Heart left ventricle (tissue), 16 donors: ENCODE measurements around the gene TXNDC17. TPM values are rescaled to one million over a fixed set of nuclear protein-coding genes. Genes with fewer than 3 reads are reported as not detected.

Experiments
- ATAC-seq, 4 donors: fragments of 200-7000 bp; cut with Tn5 transposase; one replicate each; pipeline ENCODE4 v1.9.1; 2020 to 2022; ENCODE audit warnings: moderate library complexity in 4 of 4, mild to moderate bottlenecking in 3 of 4, moderate number of reproducible peaks in 1 of 4
- DNase-seq, 5 donors: peaks; one replicate each; pipeline ENCODE4 v3.0.0-alpha.2; 2020
- H3K27ac ChIP-seq, 12 donors: fragments of 200-600 bp; sonication (generic) in 4 of 12; one replicate each; pipeline versions ENCODE4 v1.5.0 to v1.8.0; 2016 to 2022; ENCODE audit warnings: mild to moderate bottlenecking in 2 of 12
- H3K27me3 ChIP-seq, 9 donors: fragments of 200-600 bp; sonication (generic) in 2 of 9; one replicate each; pipeline versions ENCODE4 v1.5.1 to v1.8.0; 2016 to 2022; ENCODE audit warnings: mild to moderate bottlenecking in 3 of 9
- H3K36me3 ChIP-seq, 9 donors: fragments of 200-600 bp; sonication (generic) in 2 of 9; one replicate each; pipeline versions ENCODE4 v1.5.0 to v1.8.0; 2018 to 2022; ENCODE audit warnings: mild to moderate bottlenecking in 2 of 9
- H3K4me1 ChIP-seq, 12 donors: fragments of 200-600 bp; sonication (generic) in 4 of 12; one replicate each; pipeline versions ENCODE4 v1.5.0 to v1.8.0; 2016 to 2022; ENCODE audit warnings: mild to moderate bottlenecking in 3 of 12
- H3K4me3 ChIP-seq, 12 donors: fragments of 200-600 bp; sonication (generic) in 4 of 12; one replicate each; pipeline versions ENCODE4 v1.5.0 to v1.8.0; 2017 to 2022; ENCODE audit warnings: mild to moderate bottlenecking in 9 of 12, moderate library complexity in 4 of 12
- H3K9me3 ChIP-seq, 12 donors: fragments of 200-600 bp; sonication (generic) in 4 of 12; one replicate each; pipeline versions ENCODE4 v1.5.0 to v1.8.0; 2016 to 2022; ENCODE audit warnings: mild to moderate bottlenecking in 1 of 12
- POLR2A ChIP-seq, 2 donors: fragments of 450-650 bp; IDR thresholded peaks; one replicate each; pipeline ENCODE4 v1.6.1; 2017; ENCODE audit warnings: antibody characterized with exemption in 2 of 2, mild to moderate bottlenecking in 2 of 2, moderate library complexity in 2 of 2
- WGBS, 4 donors: extraction: QIAGEN DNeasy Blood & Tissue Kit in 2 of 4; methylation state at CpG; one replicate each; pipeline versions ENCODE4 v1.1.5 to v1.1.7; 2013 to 2018; 5-methylcytosine and 5-hydroxymethylcytosine counted together
- intact Hi-C, 10 donors: fragments of 100-400 bp; cut with DNase I; formaldehyde crosslinking; loops; one replicate each; pipeline versions ENCODE4 v1.11.1 to v1.14.2; 2022
- polyA plus RNA-seq, 2 donors: library from polyadenylated mRNA; stranded (reverse); fragments of 200-250 nt; gene quantifications; one replicate each; pipeline ENCODE4 v1.2.3, GENCODE V29; 2013
- total RNA-seq, 9 donors: library from RNA; depleted of rRNA in 2 of 9; stranded (reverse); fragments of >200 nt in 2 of 9; fragmentation: NEBNext Ultra II Directional in 3 of 9; extraction: Animal tissue kit (Norgen Biotek cat#: 25700) in 3 of 9; gene quantifications; one replicate each; pipeline versions ENCODE4 v1.1.0 to v1.2.4, GENCODE V29; 2016 to 2023
- TF ChIP-seq, protein P1 (sequence below), 12 donors: fragments of 200-600 bp; sonication (generic) in 4 of 12; IDR thresholded peaks; one replicate each; pipeline versions ENCODE4 v1.5.0 to v1.8.0; 2018 to 2022; ENCODE audit warnings: antibody characterized with exemption in 12 of 12, mild to moderate bottlenecking in 5 of 12
- donor health status: ischemic (EF 13 %, LVEDD 7.1; RV severe dilation, severe dysfunction).
- donor health status: healthy with polysubstance abuse.
- donor health status: DM: no; HTN: yes; CAD: no.
- donor health status: DM: no; HTN: no; CAD: no.
- donor health status: ischemic (EF 25% LVEDD 6.9; RV normal size, moderate dysfunction).
- donor health status: ischemic (EF 25% LVEDD 5.7; RV mildly dilated, moderate dysfunction).
- donor health status: healthy.
- donor health status: DM: yes; HTN: yes; CAD: no.
- donor health status: ischemic (EF 35%, LVEDD 5.7; RV mildly dilated, moderate dysfunction).
- donor health status: nonischemic (EF 11% LVEDD 7.7; RV severe dilation, severe dysfunction).
- donor health status: DM: yes; HTN: yes; CAD: no.
- donor health status: PGD.
- donor health status: ischemic (EF 29% LVEDD 5.4; RV normal size, mild dysfunction).
- donor health status: nonischemic (EF 23%, LVEDD 6.1; RV moderate dilation, normal function).

TXNDC17 gene
- total and polyA plus RNA-seq, 11 donors: 31.5 to 221 (median 62.8) TPM

DNA sequence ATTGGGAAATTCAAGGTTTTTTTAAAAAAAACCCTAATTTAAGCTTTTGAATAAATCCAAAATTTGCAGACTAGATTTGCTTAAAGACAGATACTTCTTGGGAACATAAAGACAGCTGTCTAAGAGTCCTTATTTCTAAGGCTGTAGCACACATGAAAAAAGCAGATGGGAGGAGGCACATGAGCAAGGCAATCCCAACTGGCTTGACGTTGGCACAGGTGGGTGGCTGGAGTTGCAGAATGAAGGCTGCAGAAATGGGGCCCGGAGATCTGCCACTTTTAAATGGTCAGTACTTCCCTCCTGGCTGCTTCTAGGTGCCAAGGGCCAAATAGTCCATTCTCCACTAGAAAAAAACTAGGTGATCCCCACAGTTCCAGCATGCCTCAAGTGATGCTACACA is 4.8 kb upstream of the TXNDC17 start:
- TF ChIP-seq, protein P1, sequence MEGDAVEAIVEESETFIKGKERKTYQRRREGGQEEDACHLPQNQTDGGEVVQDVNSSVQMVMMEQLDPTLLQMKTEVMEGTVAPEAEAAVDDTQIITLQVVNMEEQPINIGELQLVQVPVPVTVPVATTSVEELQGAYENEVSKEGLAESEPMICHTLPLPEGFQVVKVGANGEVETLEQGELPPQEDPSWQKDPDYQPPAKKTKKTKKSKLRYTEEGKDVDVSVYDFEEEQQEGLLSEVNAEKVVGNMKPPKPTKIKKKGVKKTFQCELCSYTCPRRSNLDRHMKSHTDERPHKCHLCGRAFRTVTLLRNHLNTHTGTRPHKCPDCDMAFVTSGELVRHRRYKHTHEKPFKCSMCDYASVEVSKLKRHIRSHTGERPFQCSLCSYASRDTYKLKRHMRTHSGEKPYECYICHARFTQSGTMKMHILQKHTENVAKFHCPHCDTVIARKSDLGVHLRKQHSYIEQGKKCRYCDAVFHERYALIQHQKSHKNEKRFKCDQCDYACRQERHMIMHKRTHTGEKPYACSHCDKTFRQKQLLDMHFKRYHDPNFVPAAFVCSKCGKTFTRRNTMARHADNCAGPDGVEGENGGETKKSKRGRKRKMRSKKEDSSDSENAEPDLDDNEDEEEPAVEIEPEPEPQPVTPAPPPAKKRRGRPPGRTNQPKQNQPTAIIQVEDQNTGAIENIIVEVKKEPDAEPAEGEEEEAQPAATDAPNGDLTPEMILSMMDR (IDR thresholded peaks at IDR 0.05): no peak
- TF ChIP-seq POLR2A (IDR thresholded peaks at IDR 0.05): no peak
- Histone ChIP-seq H3K9me3 (no peaks in the 10 kb centered on the region), H3K27ac (no peak overlapping the region), H3K4me1 (peaks cover 0 to 27% (median 14%) of the 10 kb centered on the region in 12 donors), H3K27me3 (no peaks in the 10 kb centered on the region), H3K4me3 (no peak overlapping the region), H3K36me3 (peaks cover 0 to 41% (median 36%) of the 10 kb centered on the region in 9 donors)
- intact Hi-C loops: no loop called here
- no peak for DNase-seq
- WGBS, 4 donors: 76 to 91% (median 85%) methylated on average over 2 of the region's 2 CpGs
- ATAC-seq: no peak

DNA sequence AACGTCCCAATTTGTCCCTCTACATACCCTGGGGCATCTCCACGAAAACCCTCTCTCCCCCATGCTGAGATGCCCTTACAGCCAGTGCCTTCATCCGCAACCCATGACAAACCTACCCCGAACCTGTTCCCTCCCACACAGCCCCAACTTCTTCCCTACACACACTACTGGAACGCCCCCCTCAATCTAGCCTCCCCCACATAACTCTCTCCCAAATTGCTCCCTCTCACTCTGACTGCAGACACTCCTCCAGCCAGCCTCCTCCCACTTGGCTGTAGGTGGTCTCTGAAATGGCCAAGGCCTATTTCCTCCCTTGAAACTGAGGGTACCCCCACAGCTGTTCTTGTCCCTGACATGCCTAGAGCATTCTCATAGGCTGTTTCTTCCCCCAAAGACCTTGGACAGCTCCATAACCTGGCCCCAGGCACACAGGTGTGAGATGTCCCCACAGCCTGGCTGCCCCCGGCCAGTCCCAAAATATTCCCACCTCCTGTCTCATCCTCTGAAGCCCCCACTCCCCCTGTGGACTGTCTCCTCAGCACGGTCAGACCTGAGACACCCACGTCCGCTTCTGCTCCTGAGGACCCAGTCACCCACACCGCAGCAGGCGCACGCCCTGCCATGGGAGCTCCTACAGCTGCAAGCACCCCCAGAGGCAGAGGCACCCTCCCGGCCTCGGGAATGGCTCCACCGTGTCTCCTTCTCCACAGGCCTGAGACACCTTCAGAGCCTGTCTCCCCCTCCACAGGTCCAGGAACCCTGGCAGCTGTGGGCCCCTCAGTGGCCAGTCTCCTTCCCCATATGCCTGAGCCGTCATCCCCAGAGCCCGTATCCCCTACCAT is 4.0 kb upstream of the TXNDC17 start:
- no peak for ATAC-seq
- TF ChIP-seq, protein P1 (IDR thresholded peaks at IDR 0.05): no peak
- no peak for TF ChIP-seq POLR2A (IDR thresholded peaks at IDR 0.05)
- Histone ChIP-seq H3K27ac (no peak overlapping the region), H3K27me3 (no peaks in the 10 kb centered on the region), H3K4me3 (no peak overlapping the region), H3K4me1 (peaks cover 0 to 32% (median 19%) of the 10 kb centered on the region in 12 donors), H3K9me3 (no peaks in the 10 kb centered on the region), H3K36me3 (peaks cover 0 to 34% (median 29%) of the 10 kb centered on the region in 9 donors)
- intact Hi-C loops: no loop called here
- WGBS, 4 donors: 89 to 94% (median 92%) methylated on average over 12 to 17 of the region's 17 CpGs
- DNase-seq: no peak

DNA sequence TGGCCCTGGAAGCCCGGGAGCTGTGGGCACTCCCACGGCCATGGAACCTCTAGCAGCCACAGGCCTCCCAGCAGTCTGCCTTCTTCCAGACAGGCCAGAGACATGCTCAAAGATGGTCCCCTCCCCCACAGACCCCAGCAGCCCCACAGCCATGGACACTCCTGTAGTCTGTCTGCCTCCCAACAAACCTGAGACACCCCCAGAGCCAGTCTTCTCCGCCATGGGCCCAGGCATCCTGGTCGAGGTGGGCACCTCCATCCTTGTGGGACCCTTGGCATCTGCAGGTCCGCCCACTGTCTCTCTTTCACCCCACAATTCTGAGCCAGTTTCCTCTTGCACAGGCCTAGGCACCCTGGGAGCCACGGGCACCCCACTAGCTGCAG is 3.4 kb upstream of the TXNDC17 start:
- TF ChIP-seq, protein P1 (IDR thresholded peaks at IDR 0.05): no peak
- no peak for TF ChIP-seq POLR2A (IDR thresholded peaks at IDR 0.05)
- DNase-seq (no peak), ATAC-seq (no peak)
- Histone ChIP-seq H3K27ac (no peak overlapping the region), H3K36me3 (peaks cover 0 to 30% (median 24%) of the 10 kb centered on the region in 9 donors), H3K9me3 (no peaks in the 10 kb centered on the region), H3K4me1 (peaks cover 0 to 31% (median 24%) of the 10 kb centered on the region in 12 donors), H3K27me3 (no peaks in the 10 kb centered on the region), H3K4me3 (no peak overlapping the region)
- WGBS, 4 donors: 91 to 100% (median 94%) methylated on average over 4 to 6 of the region's 6 CpGs
- intact Hi-C loops: no loop called here

DNA sequence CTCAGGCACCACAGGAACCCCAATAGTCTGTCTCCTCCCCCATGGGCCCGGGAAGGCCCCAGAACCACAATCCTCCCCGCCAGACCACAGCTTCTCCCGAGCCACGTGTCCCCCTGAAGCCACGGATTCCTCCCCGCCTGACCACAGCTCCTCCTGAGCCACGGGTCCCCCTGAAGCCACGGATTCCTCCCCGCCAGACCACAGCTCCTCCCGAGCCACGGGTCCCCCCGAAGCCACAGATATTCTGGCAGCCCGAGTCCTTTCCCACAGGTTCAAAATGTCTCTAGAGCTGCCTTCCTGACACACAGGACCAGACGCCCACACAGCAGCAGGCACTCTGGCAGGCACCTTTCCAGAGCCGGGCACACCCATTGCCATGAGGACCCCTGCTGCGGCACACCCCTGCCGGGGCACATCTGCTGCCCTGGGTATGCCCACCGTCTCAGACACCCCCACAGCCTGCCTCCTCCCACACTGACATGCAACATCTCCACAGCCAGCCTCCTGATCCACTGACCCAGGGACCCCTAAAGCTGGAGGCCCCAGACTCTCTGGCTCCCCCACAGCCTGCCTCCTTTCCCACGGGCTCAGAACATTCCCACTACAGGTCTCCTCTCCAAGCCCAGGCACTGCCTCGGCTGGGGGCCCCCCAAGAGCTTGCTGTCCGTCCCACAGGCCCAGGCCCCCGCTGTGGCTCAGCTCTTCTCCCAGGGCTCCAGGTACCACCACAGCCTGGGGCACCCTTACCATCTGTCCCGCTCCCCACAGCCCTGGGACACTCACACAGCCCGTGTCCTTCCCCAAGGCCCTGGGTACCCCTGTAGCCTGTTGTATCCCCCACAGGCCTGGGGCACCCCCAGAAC is 2.6 kb upstream of the TXNDC17 start:
- TF ChIP-seq, protein P1 (IDR thresholded peaks at IDR 0.05): no peak
- no peak for TF ChIP-seq POLR2A (IDR thresholded peaks at IDR 0.05)
- ATAC-seq: no peak
- no peaks in the 10 kb centered on the region for H3K9me3 ChIP-seq
- H3K4me1 ChIP-seq: peaks cover 0 to 32% (median 24%) of the 10 kb centered on the region in 12 donors
- peaks cover 0 to 30% (median 22%) of the 10 kb centered on the region in 9 donors for H3K36me3 ChIP-seq
- WGBS, 4 donors: 81 to 94% (median 85%) methylated on average over 24 of the region's 24 CpGs
- no peak overlapping the region for H3K27ac ChIP-seq
- no peak for DNase-seq
- intact Hi-C loops: no loop called here
- H3K4me3 ChIP-seq: peak overlapping the region in 1 of 12 donors; percentile 96
- H3K27me3 ChIP-seq: no peaks in the 10 kb centered on the region
